Activated naive CD4-positive, alpha-beta T cell treated with anti-CD3 and anti-CD28 coated beads, Interleukin-2, amount 50 U/mL, for 72 hours (primary cell): ENCODE measurements around the gene SYF2. TPM values are rescaled to one million over a fixed set of nuclear protein-coding genes. Genes with fewer than 3 reads are reported as not detected.
"Not testable (repeated sequence)": the region's sequence is repeated elsewhere in the genome, so short reads cannot be mapped to it uniquely, and the experiment has no call there.

Experiments
- ATAC-seq, 2 donors: fragments of 150-1000 bp; cut with Tn5 transposase; 2 replicates each; pipeline ENCODE4 v1.10.0; 2021; ENCODE audit warnings: mild to moderate bottlenecking in 2 of 2, moderate library complexity in 2 of 2
- DNase-seq, 2 donors: peaks; one replicate each; pipeline ENCODE4 v3.0.0; 2021 to 2022; ENCODE audit warnings: low spot score in 2 of 2
- H3K27ac Mint-ChIP-seq, 2 donors: one replicate each; pipeline ENCODE4 v1.8.0; 2022; ENCODE audit warnings: mild to moderate bottlenecking in 2 of 2, mixed read lengths in 2 of 2
- H3K36me3 Mint-ChIP-seq, 2 donors: one replicate each; pipeline ENCODE4 v1.8.0; 2022; ENCODE audit warnings: mixed read lengths in 2 of 2
- H3K9me3 Mint-ChIP-seq, 2 donors: one replicate each; pipeline ENCODE4 v1.8.0; 2022; ENCODE audit warnings: mixed read lengths in 2 of 2
- total RNA-seq, 2 donors: library from RNA; stranded (reverse); gene quantifications; one replicate each; pipeline ENCODE4 v1.2.3, GENCODE V29; 2022

SYF2 gene
- total RNA-seq: 10 to 100 TPM; 42.3 to 58.1 TPM

- peak; percentile 89 to 93 for ATAC-seq
- peak; percentile 86 to 90 for DNase-seq
- Mint-ChIP-seq H3K9me3 (no peaks in the 10 kb centered on the region), H3K36me3 (peaks cover 6 to 8% of the 10 kb centered on the region in 2 donors), H3K27ac (no peak within 1 kb of the TSS)
Observed at GRCh38 chr1:25232027-25232865, at the start of gene SYF2. Gene SYF2 (minus strand): TSS chr1:25232502. CDS start chr1:25232467, 35 bp downstream.

GRCh38 chr1:25279693-25280111 lies 47.4 kb upstream of the SYF2 start:
- not testable (repeated sequence) for DNase-seq, H3K36me3 Mint-ChIP-seq, ATAC-seq, H3K9me3 Mint-ChIP-seq, H3K27ac Mint-ChIP-seq

- not testable (repeated sequence) for H3K9me3 Mint-ChIP-seq, DNase-seq, H3K36me3 Mint-ChIP-seq, H3K27ac Mint-ChIP-seq, ATAC-seq
Observed at GRCh38 chr1:25278790-25279189, 46.5 kb upstream of the SYF2 start.

GRCh38 chr1:25278358-25278757 lies 46.1 kb upstream of the SYF2 start:
- H3K9me3 Mint-ChIP-seq, H3K36me3 Mint-ChIP-seq, ATAC-seq, H3K27ac Mint-ChIP-seq, DNase-seq: not testable (repeated sequence)

GRCh38 chr1:25277295-25277694 lies 45.0 kb upstream of the SYF2 start:
- not testable (repeated sequence) for H3K9me3 Mint-ChIP-seq, H3K36me3 Mint-ChIP-seq, H3K27ac Mint-ChIP-seq, DNase-seq, ATAC-seq

- not testable (repeated sequence) for ATAC-seq, H3K9me3 Mint-ChIP-seq, H3K36me3 Mint-ChIP-seq, H3K27ac Mint-ChIP-seq, DNase-seq
Observed at GRCh38 chr1:25275648-25276047, 43.3 kb upstream of the SYF2 start.

- H3K27ac Mint-ChIP-seq, H3K36me3 Mint-ChIP-seq, ATAC-seq, DNase-seq, H3K9me3 Mint-ChIP-seq: not testable (repeated sequence)
Observed at GRCh38 chr1:25272238-25272637, 39.9 kb upstream of the SYF2 start, which contains the start of gene RHD. Gene RHD (plus strand): TSS chr1:25272509. CDS start chr1:25272548, 39 bp downstream.

- H3K9me3 Mint-ChIP-seq, ATAC-seq, DNase-seq, H3K36me3 Mint-ChIP-seq: not testable (repeated sequence)
- H3K27ac Mint-ChIP-seq: peak overlapping the region; percentile 91 to 92
Observed at GRCh38 chr1:25268143-25268760, 36.0 kb upstream of the SYF2 start.

- ATAC-seq (peak; percentile 78 to 86), DNase-seq (peak; percentile 94 to 95)
- not testable (repeated sequence) for H3K9me3 Mint-ChIP-seq, H3K36me3 Mint-ChIP-seq
- peak overlapping the region; percentile 91 to 92 for H3K27ac Mint-ChIP-seq
Observed at GRCh38 chr1:25267288-25268142, 35.2 kb upstream of the SYF2 start.

- peak overlapping the region; percentile 66 to 81 for H3K27ac Mint-ChIP-seq
- peak; percentile 19 to 46 for ATAC-seq
- H3K9me3 Mint-ChIP-seq, DNase-seq, H3K36me3 Mint-ChIP-seq: not testable (repeated sequence)
Observed at GRCh38 chr1:25266554-25267287, 34.4 kb upstream of the SYF2 start.

GRCh38 chr1:25260336-25260735 lies 28.0 kb upstream of the SYF2 start:
- H3K36me3 Mint-ChIP-seq, H3K9me3 Mint-ChIP-seq, H3K27ac Mint-ChIP-seq, ATAC-seq, DNase-seq: not testable (repeated sequence)

- H3K9me3 Mint-ChIP-seq, DNase-seq, H3K27ac Mint-ChIP-seq, H3K36me3 Mint-ChIP-seq: not testable (repeated sequence)
- ATAC-seq: peak; percentile 50 to 91
Observed at GRCh38 chr1:25259813-25260212, 27.5 kb upstream of the SYF2 start.

GRCh38 chr1:25257196-25257595 lies 24.9 kb upstream of the SYF2 start:
- Mint-ChIP-seq H3K9me3 (no peaks in the 10 kb centered on the region), H3K36me3 (no peaks in the 10 kb centered on the region), H3K27ac (no peak overlapping the region)
- no peak for DNase-seq
- ATAC-seq: no peak

- no peak for ATAC-seq
- DNase-seq: no peak
- H3K27ac Mint-ChIP-seq: no peak overlapping the region
- H3K36me3 Mint-ChIP-seq: no peaks in the 10 kb centered on the region
- H3K9me3 Mint-ChIP-seq: no peaks in the 10 kb centered on the region
Observed at GRCh38 chr1:25256578-25256965, 24.3 kb upstream of the SYF2 start.

GRCh38 chr1:25255706-25256577 lies 23.6 kb upstream of the SYF2 start:
- Mint-ChIP-seq H3K36me3 (no peaks in the 10 kb centered on the region), H3K27ac (no peak overlapping the region), H3K9me3 (no peaks in the 10 kb centered on the region)
- ATAC-seq (no peak), DNase-seq (no peak)
